ENCODE data around the gene CISH.

DNA sequence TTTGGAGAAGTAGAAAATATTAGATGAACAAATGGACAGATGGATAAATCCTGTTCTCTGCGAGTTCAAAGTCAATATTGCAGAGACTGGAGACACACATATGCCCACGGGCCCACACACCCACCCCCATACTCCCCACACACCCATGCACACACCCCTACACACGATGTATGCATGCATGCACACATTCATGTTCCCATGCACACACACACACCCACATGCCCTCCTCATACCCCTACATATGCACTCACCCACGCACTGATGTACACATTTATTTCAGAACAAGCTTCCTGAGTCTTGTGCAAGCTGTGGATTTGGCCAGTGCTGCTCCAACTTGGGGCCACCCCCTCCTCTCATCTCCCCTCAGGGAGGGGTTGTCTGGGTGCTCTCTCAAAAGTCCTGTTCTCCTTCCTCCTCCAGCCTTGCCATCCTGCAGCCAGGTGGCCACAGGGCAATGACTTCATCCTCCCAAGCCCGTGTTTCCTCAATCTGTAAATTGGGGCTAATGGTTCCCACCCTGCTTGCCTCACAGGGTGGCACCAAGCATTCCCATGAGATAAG, 21.7 kb upstream of the CISH start:
- TF ChIP-seq, protein P1, sequence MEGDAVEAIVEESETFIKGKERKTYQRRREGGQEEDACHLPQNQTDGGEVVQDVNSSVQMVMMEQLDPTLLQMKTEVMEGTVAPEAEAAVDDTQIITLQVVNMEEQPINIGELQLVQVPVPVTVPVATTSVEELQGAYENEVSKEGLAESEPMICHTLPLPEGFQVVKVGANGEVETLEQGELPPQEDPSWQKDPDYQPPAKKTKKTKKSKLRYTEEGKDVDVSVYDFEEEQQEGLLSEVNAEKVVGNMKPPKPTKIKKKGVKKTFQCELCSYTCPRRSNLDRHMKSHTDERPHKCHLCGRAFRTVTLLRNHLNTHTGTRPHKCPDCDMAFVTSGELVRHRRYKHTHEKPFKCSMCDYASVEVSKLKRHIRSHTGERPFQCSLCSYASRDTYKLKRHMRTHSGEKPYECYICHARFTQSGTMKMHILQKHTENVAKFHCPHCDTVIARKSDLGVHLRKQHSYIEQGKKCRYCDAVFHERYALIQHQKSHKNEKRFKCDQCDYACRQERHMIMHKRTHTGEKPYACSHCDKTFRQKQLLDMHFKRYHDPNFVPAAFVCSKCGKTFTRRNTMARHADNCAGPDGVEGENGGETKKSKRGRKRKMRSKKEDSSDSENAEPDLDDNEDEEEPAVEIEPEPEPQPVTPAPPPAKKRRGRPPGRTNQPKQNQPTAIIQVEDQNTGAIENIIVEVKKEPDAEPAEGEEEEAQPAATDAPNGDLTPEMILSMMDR (conservative IDR thresholded peaks at IDR 0.05; ENCODE audit: low read depth, low read length) = no peak
- TF ChIP-seq RAD21 (IDR thresholded peaks at IDR 0.05; ENCODE audit: low read length) = no peak
- TF ChIP-seq, protein P2, sequence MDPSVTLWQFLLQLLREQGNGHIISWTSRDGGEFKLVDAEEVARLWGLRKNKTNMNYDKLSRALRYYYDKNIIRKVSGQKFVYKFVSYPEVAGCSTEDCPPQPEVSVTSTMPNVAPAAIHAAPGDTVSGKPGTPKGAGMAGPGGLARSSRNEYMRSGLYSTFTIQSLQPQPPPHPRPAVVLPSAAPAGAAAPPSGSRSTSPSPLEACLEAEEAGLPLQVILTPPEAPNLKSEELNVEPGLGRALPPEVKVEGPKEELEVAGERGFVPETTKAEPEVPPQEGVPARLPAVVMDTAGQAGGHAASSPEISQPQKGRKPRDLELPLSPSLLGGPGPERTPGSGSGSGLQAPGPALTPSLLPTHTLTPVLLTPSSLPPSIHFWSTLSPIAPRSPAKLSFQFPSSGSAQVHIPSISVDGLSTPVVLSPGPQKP (IDR thresholded peaks at IDR 0.05; ENCODE audit: borderline replicate concordance, low read depth, low read length) = no peak
- TF ChIP-seq, protein P3, sequence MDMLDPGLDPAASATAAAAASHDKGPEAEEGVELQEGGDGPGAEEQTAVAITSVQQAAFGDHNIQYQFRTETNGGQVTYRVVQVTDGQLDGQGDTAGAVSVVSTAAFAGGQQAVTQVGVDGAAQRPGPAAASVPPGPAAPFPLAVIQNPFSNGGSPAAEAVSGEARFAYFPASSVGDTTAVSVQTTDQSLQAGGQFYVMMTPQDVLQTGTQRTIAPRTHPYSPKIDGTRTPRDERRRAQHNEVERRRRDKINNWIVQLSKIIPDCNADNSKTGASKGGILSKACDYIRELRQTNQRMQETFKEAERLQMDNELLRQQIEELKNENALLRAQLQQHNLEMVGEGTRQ (IDR thresholded peaks at IDR 0.05; ENCODE audit: low read depth, low read length) = no peak
- TF ChIP-seq SMC3 (IDR thresholded peaks at IDR 0.05; ENCODE audit: low read depth, low read length) = no peak
- no peak for TF ChIP-seq POLR2A (IDR thresholded peaks at IDR 0.05; ENCODE audit: low read depth, low read length)
